ENCODE results near the gene SLC45A2.

Gene SLC45A2

GRCh38 chr5:33997331-33997983, 13.0 kb upstream of the SLC45A2 start:
- H3K36me3 ChIP-seq (ENCODE audit: insufficient read depth, low read length), result no peaks in the 10 kb centered on the region
- H2AFZ ChIP-seq (ENCODE audit: low read length), result no peak overlapping the region
- H3K27me3 ChIP-seq (ENCODE audit: insufficient read depth, low read length), result no peaks in the 10 kb centered on the region
- H3F3A ChIP-seq (ENCODE audit: insufficient read depth, low read length), result no peaks in the 10 kb centered on the region
- TF ChIP-seq EZH2 (IDR thresholded peaks at IDR 0.05; ENCODE audit: borderline replicate concordance, low read length) (no peak), CTCF (IDR thresholded peaks at IDR 0.05; ENCODE audit: low read length) (peak; percentile 67)
- H3K9me3 ChIP-seq (ENCODE audit: low read length), result no peaks in the 10 kb centered on the region
- H3K9ac ChIP-seq (ENCODE audit: low read length), result no peak overlapping the region
- H3K4me2 ChIP-seq (ENCODE audit: low read length), result no peak overlapping the region
- H3K4me3 ChIP-seq (ENCODE audit: low read depth, low read length, poor library complexity, severe bottlenecking), result no peak overlapping the region
- H3K27ac ChIP-seq (ENCODE audit: low read depth, low read length, poor library complexity, severe bottlenecking), result no peak overlapping the region
- H3K4me1 ChIP-seq (ENCODE audit: insufficient read depth, low read length, severe bottlenecking), result no peaks in the 10 kb centered on the region
- no peaks in the 10 kb centered on the region for H3K9me2 ChIP-seq (ENCODE audit: low read depth, low read length)
- no peaks in the 10 kb centered on the region for H4K20me1 ChIP-seq (ENCODE audit: insufficient read depth, low read length)
- no peaks in the 10 kb centered on the region for H3K79me2 ChIP-seq (ENCODE audit: insufficient read depth, low read length)

GRCh38 chr5:33995865-33996264, 11.4 kb upstream of the SLC45A2 start:
- TF ChIP-seq EZH2 (IDR thresholded peaks at IDR 0.05; ENCODE audit: borderline replicate concordance, low read length), result no peak
- TF ChIP-seq CTCF (IDR thresholded peaks at IDR 0.05; ENCODE audit: low read length), result no peak
- H3K79me2 ChIP-seq (ENCODE audit: insufficient read depth, low read length), result no peaks in the 10 kb centered on the region
- no peaks in the 10 kb centered on the region for H3K9me3 ChIP-seq (ENCODE audit: low read length)
- H3F3A ChIP-seq (ENCODE audit: insufficient read depth, low read length), result no peaks in the 10 kb centered on the region
- no peak overlapping the region for H3K9ac ChIP-seq (ENCODE audit: low read length)
- no peaks in the 10 kb centered on the region for H4K20me1 ChIP-seq (ENCODE audit: insufficient read depth, low read length)
- H3K4me3 ChIP-seq (ENCODE audit: low read depth, low read length, poor library complexity, severe bottlenecking), result no peak overlapping the region
- H3K4me2 ChIP-seq (ENCODE audit: low read length), result no peak overlapping the region
- no peaks in the 10 kb centered on the region for H3K9me2 ChIP-seq (ENCODE audit: low read depth, low read length)
- no peaks in the 10 kb centered on the region for H3K36me3 ChIP-seq (ENCODE audit: insufficient read depth, low read length)
- H2AFZ ChIP-seq (ENCODE audit: low read length), result no peak overlapping the region
- H3K27ac ChIP-seq (ENCODE audit: low read depth, low read length, poor library complexity, severe bottlenecking), result no peak overlapping the region
- H3K27me3 ChIP-seq (ENCODE audit: insufficient read depth, low read length), result no peaks in the 10 kb centered on the region
- H3K4me1 ChIP-seq (ENCODE audit: insufficient read depth, low read length, severe bottlenecking), result no peaks in the 10 kb centered on the region

- H3K27ac ChIP-seq (ENCODE audit: low read depth, low read length, poor library complexity, severe bottlenecking), result no peak overlapping the region
- no peak overlapping the region for H3K4me2 ChIP-seq (ENCODE audit: low read length)
- H3K9me3 ChIP-seq (ENCODE audit: low read length), result no peaks in the 10 kb centered on the region
- TF ChIP-seq EZH2 (IDR thresholded peaks at IDR 0.05; ENCODE audit: borderline replicate concordance, low read length) (no peak), CTCF (IDR thresholded peaks at IDR 0.05; ENCODE audit: low read length) (no peak)
- no peaks in the 10 kb centered on the region for H3K4me1 ChIP-seq (ENCODE audit: insufficient read depth, low read length, severe bottlenecking)
- H3K9me2 ChIP-seq (ENCODE audit: low read depth, low read length), result no peaks in the 10 kb centered on the region
- no peaks in the 10 kb centered on the region for H3K27me3 ChIP-seq (ENCODE audit: insufficient read depth, low read length)
- H3K4me3 ChIP-seq (ENCODE audit: low read depth, low read length, poor library complexity, severe bottlenecking), result no peak overlapping the region
- H3K79me2 ChIP-seq (ENCODE audit: insufficient read depth, low read length), result no peaks in the 10 kb centered on the region
- H3K9ac ChIP-seq (ENCODE audit: low read length), result no peak overlapping the region
- no peaks in the 10 kb centered on the region for H3K36me3 ChIP-seq (ENCODE audit: insufficient read depth, low read length)
- H2AFZ ChIP-seq (ENCODE audit: low read length), result no peak overlapping the region
- no peaks in the 10 kb centered on the region for H3F3A ChIP-seq (ENCODE audit: insufficient read depth, low read length)
- H4K20me1 ChIP-seq (ENCODE audit: insufficient read depth, low read length), result no peaks in the 10 kb centered on the region
These were observed 10.4 kb upstream of the SLC45A2 start for GRCh38 chr5:33994845-33995244.

Data from OCI-LY1 (cell line).